ENCODE data around the gene FADS3. TPM values are rescaled to one million over a fixed set of nuclear protein-coding genes. Genes with fewer than 3 reads are reported as not detected.

FADS3 gene, protein sequence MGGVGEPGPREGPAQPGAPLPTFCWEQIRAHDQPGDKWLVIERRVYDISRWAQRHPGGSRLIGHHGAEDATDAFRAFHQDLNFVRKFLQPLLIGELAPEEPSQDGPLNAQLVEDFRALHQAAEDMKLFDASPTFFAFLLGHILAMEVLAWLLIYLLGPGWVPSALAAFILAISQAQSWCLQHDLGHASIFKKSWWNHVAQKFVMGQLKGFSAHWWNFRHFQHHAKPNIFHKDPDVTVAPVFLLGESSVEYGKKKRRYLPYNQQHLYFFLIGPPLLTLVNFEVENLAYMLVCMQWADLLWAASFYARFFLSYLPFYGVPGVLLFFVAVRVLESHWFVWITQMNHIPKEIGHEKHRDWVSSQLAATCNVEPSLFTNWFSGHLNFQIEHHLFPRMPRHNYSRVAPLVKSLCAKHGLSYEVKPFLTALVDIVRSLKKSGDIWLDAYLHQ
- total RNA-seq = 68.5 TPM
- long read RNA-seq, transcript FADS3-201 (12 exons, 1,779 nt) = major isoform, 117 of 236 reads
- long read RNA-seq, partial matches to known transcripts = 20 of 236 reads
- long read RNA-seq, other reads (novel, unspliced or antisense) = 97 of 236 reads

DNA sequence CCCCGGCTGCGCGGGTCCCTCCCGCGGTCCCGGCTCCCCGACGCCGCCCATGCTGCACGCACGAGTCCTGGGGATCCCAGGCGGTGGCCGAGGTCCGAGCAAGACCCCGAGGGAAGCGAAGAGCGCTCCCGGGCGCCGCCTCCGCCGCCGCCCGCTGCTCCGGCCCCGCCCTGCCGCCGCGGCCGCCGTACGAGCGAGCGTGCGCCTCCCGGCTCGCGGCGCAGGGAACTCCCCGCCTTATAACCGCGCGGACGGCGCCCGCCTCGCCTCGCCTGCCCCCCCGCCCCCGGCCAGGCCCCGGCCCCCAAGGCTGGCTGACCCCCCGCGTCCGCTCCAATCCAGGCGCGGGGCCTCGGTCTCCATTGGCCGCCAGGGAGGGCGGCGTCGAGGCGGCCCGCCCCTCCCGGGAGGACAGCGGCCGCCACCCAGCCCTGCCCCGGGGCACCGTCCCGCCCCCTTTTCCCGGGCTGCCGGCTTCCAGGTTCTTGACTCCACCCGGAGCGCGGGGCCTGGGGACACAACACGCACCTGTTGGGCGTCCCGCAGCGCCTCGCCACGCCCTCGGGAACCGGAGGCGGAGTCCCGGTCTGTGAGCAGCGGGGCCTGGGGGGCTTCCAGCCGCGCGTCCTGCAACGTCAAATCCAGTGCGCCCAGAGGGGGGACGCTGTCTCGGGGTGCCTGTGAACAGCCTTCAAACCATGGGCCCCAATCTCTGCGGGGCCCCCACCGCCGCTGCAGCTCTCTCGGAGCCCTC is at the start of gene FADS3:
FADS3 (minus strand) TSS at position 215 of the 754 bp plus-strand sequence; CDS start at position 51, 164 bp downstream.
- peak within 1 kb of the TSS; percentile 76 for H3K4me3 ChIP-seq
- H3K9me3 ChIP-seq = no peaks in the 10 kb centered on the region
- H3K4me1 ChIP-seq = peaks cover 16% of the 10 kb centered on the region
- peak within 1 kb of the TSS; percentile 67 for H3K27ac ChIP-seq
- peak; percentile 94 for ATAC-seq
- intact Hi-C loops (cut with DNase I) = no loop called here
- H3K27me3 ChIP-seq = no peaks in the 10 kb centered on the region
- DNase-seq = peak; percentile 94
- no peaks in the 10 kb centered on the region for H3K36me3 ChIP-seq
- TF ChIP-seq, protein P1, sequence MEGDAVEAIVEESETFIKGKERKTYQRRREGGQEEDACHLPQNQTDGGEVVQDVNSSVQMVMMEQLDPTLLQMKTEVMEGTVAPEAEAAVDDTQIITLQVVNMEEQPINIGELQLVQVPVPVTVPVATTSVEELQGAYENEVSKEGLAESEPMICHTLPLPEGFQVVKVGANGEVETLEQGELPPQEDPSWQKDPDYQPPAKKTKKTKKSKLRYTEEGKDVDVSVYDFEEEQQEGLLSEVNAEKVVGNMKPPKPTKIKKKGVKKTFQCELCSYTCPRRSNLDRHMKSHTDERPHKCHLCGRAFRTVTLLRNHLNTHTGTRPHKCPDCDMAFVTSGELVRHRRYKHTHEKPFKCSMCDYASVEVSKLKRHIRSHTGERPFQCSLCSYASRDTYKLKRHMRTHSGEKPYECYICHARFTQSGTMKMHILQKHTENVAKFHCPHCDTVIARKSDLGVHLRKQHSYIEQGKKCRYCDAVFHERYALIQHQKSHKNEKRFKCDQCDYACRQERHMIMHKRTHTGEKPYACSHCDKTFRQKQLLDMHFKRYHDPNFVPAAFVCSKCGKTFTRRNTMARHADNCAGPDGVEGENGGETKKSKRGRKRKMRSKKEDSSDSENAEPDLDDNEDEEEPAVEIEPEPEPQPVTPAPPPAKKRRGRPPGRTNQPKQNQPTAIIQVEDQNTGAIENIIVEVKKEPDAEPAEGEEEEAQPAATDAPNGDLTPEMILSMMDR (IDR thresholded peaks at IDR 0.05) = no peak

DNA sequence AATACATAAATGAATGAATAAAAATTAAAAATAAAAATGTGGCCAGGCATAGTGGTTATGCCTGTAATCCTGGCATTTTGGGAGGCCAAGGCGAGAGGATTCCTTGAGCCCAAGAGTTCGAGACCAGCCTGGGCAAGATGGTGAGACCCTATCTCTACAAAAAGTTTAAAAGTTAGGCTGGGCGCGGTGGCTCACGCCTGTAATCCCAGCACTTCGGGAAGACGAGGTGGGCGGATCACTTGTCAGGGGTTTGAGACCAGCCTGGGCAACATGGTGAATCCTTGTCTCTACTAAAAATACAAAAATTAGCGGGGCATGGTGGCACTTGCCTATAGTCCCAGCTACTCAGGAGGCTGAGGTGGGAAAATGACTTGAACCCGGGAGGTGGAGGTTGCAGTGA is 49.1 kb upstream of the FADS3 start:
- Histone ChIP-seq H3K4me1 (no peaks in the 10 kb centered on the region), H3K9me3 (no peaks in the 10 kb centered on the region), H3K27ac (no peak overlapping the region), H3K27me3 (no peaks in the 10 kb centered on the region), H3K4me3 (no peak overlapping the region), H3K36me3 (no peaks in the 10 kb centered on the region)
- TF ChIP-seq, protein P1 (IDR thresholded peaks at IDR 0.05) = no peak
- intact Hi-C loops (cut with DNase I) = no loop called here
- DNase-seq = no peak
- ATAC-seq = no peak

DNA sequence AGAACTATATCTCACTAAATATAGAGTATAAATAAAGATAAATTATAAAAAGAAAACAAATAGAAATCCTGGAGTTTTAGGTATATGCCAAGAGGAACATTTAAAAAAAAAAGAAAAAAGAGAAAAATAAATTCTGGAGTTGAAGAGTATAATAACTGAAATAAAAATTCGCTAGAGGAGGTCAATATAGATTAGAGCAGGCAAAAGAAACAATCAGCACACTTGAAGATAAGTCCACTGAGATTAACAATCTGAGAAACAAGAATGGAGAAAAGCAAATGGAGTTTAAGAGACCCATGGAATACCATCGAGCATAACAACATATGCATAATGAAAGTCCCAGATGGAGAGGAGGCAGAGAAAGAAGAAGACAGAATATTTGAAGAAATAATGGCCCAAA is 44.5 kb upstream of the FADS3 start:
- intact Hi-C loops (cut with DNase I) = no loop called here
- Histone ChIP-seq H3K9me3 (no peaks in the 10 kb centered on the region), H3K27ac (no peak overlapping the region), H3K4me1 (no peaks in the 10 kb centered on the region), H3K4me3 (no peak overlapping the region), H3K36me3 (no peaks in the 10 kb centered on the region), H3K27me3 (no peaks in the 10 kb centered on the region)
- ATAC-seq (no peak), DNase-seq (no peak)
- TF ChIP-seq, protein P1 (IDR thresholded peaks at IDR 0.05) = no peak

DNA sequence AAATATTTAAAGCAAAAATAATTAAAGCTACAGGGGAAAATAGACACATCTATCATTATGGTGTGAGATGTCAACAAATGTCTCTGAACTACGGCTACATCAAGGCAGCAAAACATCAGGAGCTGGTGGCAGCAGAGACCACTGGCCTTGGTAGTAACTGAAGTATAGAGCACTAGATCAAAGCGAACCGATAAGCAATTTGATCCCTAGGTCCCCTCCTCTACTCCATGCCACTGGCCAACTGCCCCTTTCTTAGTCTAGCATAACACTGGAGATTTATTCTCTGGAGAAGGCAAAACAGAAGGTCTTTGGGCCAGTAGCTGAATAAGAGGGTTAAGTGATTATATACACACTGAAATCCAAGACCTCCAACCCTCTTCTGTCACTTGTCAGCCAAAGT is 39.6 kb upstream of the FADS3 start:
- Histone ChIP-seq H3K27me3 (no peaks in the 10 kb centered on the region), H3K4me3 (no peak overlapping the region), H3K4me1 (no peaks in the 10 kb centered on the region), H3K27ac (no peak overlapping the region), H3K36me3 (no peaks in the 10 kb centered on the region), H3K9me3 (no peaks in the 10 kb centered on the region)
- DNase-seq (no peak), ATAC-seq (no peak)
- intact Hi-C loops (cut with DNase I) = no loop called here
- TF ChIP-seq, protein P1 (IDR thresholded peaks at IDR 0.05) = no peak

DNA sequence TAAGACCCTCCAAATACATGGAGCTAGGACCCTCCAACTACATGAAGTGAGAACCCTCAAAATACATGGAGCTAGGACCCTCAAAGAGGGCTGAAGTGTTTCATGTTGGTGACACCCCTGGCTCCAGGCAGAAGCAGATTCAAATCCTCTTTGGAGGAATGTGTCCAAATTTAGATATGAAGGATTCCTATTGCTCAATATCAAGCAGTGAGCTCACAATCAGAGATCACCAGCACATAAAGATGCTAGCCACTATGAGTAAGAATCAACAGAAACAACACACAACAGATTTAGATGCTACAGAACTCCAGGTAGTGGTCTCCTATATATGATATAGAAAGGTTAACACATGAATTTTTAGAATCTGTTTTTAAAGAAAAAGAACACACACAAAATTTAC is 37.3 kb upstream of the FADS3 start:
- H3K4me3 ChIP-seq = no peak overlapping the region
- DNase-seq = no peak
- intact Hi-C loops (cut with DNase I) = no loop called here
- H3K4me1 ChIP-seq = no peaks in the 10 kb centered on the region
- no peak overlapping the region for H3K27ac ChIP-seq
- no peaks in the 10 kb centered on the region for H3K36me3 ChIP-seq
- no peaks in the 10 kb centered on the region for H3K9me3 ChIP-seq
- H3K27me3 ChIP-seq = no peaks in the 10 kb centered on the region
- TF ChIP-seq, protein P1 (IDR thresholded peaks at IDR 0.05) = no peak
- ATAC-seq = no peak

Measured in upper lobe of right lung (tissue), 1 donor.